ENCODE data around the gene DCPS.

GRCh38 chr11:126328938-126329643 is 25.2 kb downstream of the DCPS start:
- TF ChIP-seq, protein P1, sequence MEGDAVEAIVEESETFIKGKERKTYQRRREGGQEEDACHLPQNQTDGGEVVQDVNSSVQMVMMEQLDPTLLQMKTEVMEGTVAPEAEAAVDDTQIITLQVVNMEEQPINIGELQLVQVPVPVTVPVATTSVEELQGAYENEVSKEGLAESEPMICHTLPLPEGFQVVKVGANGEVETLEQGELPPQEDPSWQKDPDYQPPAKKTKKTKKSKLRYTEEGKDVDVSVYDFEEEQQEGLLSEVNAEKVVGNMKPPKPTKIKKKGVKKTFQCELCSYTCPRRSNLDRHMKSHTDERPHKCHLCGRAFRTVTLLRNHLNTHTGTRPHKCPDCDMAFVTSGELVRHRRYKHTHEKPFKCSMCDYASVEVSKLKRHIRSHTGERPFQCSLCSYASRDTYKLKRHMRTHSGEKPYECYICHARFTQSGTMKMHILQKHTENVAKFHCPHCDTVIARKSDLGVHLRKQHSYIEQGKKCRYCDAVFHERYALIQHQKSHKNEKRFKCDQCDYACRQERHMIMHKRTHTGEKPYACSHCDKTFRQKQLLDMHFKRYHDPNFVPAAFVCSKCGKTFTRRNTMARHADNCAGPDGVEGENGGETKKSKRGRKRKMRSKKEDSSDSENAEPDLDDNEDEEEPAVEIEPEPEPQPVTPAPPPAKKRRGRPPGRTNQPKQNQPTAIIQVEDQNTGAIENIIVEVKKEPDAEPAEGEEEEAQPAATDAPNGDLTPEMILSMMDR (IDR thresholded peaks at IDR 0.05) = no peak
- TF ChIP-seq ATF2 (CRISPR knock-in tag; IDR thresholded peaks at IDR 0.05; ENCODE audit: borderline replicate concordance, low read depth) (no peak), ZNF263 (CRISPR knock-in tag; IDR thresholded peaks at IDR 0.05; ENCODE audit: low read depth) (no peak), CBFB (CRISPR knock-in tag; IDR thresholded peaks at IDR 0.05; ENCODE audit: low read depth) (no peak), ZNF121 (CRISPR knock-in tag; IDR thresholded peaks at IDR 0.05) (no peak), PRDM15 (CRISPR knock-in tag; IDR thresholded peaks at IDR 0.05) (no peak)
